HepG2 (cell line): ENCODE data around the gene SNX21. TPM values are rescaled to one million over a fixed set of nuclear protein-coding genes. Genes with fewer than 3 reads are reported as not detected.
A peak's percentile ranks its signal among the peaks of the same experiment; 100 is the strongest.

Experiments
- CBX1 ChIP-seq: IDR thresholded peaks from one replicate; pipeline ENCODE4 v1.6.1; 2016; ENCODE audit warnings: antibody characterized with exemption, low read depth
- CC2D1A ChIP-seq: sonication (generic); formaldehyde crosslinking; IDR thresholded peaks from 2 replicates; pipeline ENCODE4 v1.8.1; 2023; ENCODE audit warnings: mild to moderate bottlenecking, missing genetic modification reagents
- CENPX ChIP-seq: sonication (generic); formaldehyde crosslinking; IDR thresholded peaks from 2 replicates; pipeline ENCODE4 v1.9.0; 2021; ENCODE audit warnings: mild to moderate bottlenecking, missing genetic modification reagents, moderate library complexity
- MEIS1 ChIP-seq: sonication (generic); formaldehyde crosslinking; IDR thresholded peaks from 2 replicates; pipeline ENCODE4 v1.9.0; 2021; ENCODE audit warnings: mild to moderate bottlenecking, missing genetic modification reagents, moderate library complexity, borderline replicate concordance
- NFE2L1 ChIP-seq: sonication (generic); formaldehyde crosslinking; IDR thresholded peaks from 2 replicates; pipeline ENCODE4 v1.4.0; 2020; ENCODE audit warnings: missing genetic modification reagents, mild to moderate bottlenecking, borderline replicate concordance
- SIX4 ChIP-seq: sonication (generic); formaldehyde crosslinking; IDR thresholded peaks from 2 replicates; pipeline ENCODE4 v1.4.0; 2020; ENCODE audit warnings: missing genetic modification reagents
- ZFAT ChIP-seq: sonication (generic); formaldehyde crosslinking; conservative IDR thresholded peaks from 2 replicates; pipeline ENCODE4 v1.8.1; 2023; ENCODE audit warnings: missing genetic modification reagents, inconsistent platforms
- ZFP36 ChIP-seq: fragments of 150-350 bp; IDR thresholded peaks from 2 replicates; pipeline ENCODE4 v1.6.1; 2018; ENCODE audit warnings: borderline replicate concordance, low read length, low read depth; ENCODE audit not compliant: partially characterized antibody
- ZNF207 ChIP-seq: fragments of 450-650 bp; IDR thresholded peaks from 2 replicates; pipeline ENCODE4 v1.6.1; 2016; ENCODE audit warnings: antibody characterized with exemption, borderline replicate concordance
- ZNF432 ChIP-seq: sonication (generic); formaldehyde crosslinking; IDR thresholded peaks from 2 replicates; pipeline ENCODE4 v1.5.0; 2020; ENCODE audit warnings: missing genetic modification reagents, mild to moderate bottlenecking, borderline replicate concordance
- polyA plus RNA-seq, 8 experiments: library from polyadenylated mRNA; depleted of rRNA in 3 of 8; stranded (reverse) in 7 of 8; unstranded in 1 of 8; fragments of >200 nt; fragmentation: Illumina TruSeq in 4 of 8; extraction: Trizol in 4 of 8; gene quantifications; 2 replicates each; pipeline versions ENCODE4 v1.2.1 to v1.2.3, GENCODE V29; 2011 to 2016; ENCODE audit warnings: low read depth in 4 of 8, missing spikeins in 1 of 8, mixed read lengths in 1 of 8; ENCODE audit not compliant: insufficient read depth in 1 of 8
- total RNA-seq, 5 experiments: library from RNA; depleted of rRNA; stranded (reverse); fragments of >200 nt; fragmentation: Illumina TruSeq; extraction: Trizol; gene quantifications; 2 replicates each; pipeline ENCODE4 v1.2.3, GENCODE V29; 2016; ENCODE audit warnings: low read depth in 1 of 5
- TF ChIP-seq, protein P1 (sequence below), 2 experiments: sonication (generic) in 1 of 2; formaldehyde crosslinking in 1 of 2; IDR thresholded peaks; 2 replicates each; pipeline versions ENCODE4 v1.5.1 to v1.6.1; 2011 to 2020; ENCODE audit warnings: borderline replicate concordance in 1 of 2, low read depth in 1 of 2, low read length in 1 of 2, mild to moderate bottlenecking in 1 of 2, missing genetic modification reagents in 1 of 2, moderate library complexity in 1 of 2
- TF ChIP-seq, protein P2 (sequence below): sonication (generic); formaldehyde crosslinking; IDR thresholded peaks from 2 replicates; pipeline ENCODE4 v1.4.0; 2020; ENCODE audit warnings: missing genetic modification reagents, borderline replicate concordance
- TF ChIP-seq, protein P3 (sequence below), 2 experiments: sonication (generic) in 1 of 2; formaldehyde crosslinking in 1 of 2; IDR thresholded peaks; 2 replicates each; pipeline versions ENCODE4 v1.4.0 to v1.6.1; 2018 to 2020; ENCODE audit warnings: missing genetic modification reagents in 2 of 2, borderline replicate concordance in 1 of 2, low read depth in 1 of 2, mild to moderate bottlenecking in 1 of 2, missing biosample characterization in 1 of 2
- TF ChIP-seq, protein P4 (sequence below): sonication (generic); formaldehyde crosslinking; IDR thresholded peaks from 2 replicates; pipeline ENCODE4 v1.4.0; 2020; ENCODE audit warnings: mild to moderate bottlenecking, missing genetic modification reagents

Gene SNX21
- total and polyA plus RNA-seq, 2 of the 13 experiments (the other 11 are each of a cell fraction or from before 2014, with no cell fraction given): 7.7 to 12.8 TPM

DNA sequence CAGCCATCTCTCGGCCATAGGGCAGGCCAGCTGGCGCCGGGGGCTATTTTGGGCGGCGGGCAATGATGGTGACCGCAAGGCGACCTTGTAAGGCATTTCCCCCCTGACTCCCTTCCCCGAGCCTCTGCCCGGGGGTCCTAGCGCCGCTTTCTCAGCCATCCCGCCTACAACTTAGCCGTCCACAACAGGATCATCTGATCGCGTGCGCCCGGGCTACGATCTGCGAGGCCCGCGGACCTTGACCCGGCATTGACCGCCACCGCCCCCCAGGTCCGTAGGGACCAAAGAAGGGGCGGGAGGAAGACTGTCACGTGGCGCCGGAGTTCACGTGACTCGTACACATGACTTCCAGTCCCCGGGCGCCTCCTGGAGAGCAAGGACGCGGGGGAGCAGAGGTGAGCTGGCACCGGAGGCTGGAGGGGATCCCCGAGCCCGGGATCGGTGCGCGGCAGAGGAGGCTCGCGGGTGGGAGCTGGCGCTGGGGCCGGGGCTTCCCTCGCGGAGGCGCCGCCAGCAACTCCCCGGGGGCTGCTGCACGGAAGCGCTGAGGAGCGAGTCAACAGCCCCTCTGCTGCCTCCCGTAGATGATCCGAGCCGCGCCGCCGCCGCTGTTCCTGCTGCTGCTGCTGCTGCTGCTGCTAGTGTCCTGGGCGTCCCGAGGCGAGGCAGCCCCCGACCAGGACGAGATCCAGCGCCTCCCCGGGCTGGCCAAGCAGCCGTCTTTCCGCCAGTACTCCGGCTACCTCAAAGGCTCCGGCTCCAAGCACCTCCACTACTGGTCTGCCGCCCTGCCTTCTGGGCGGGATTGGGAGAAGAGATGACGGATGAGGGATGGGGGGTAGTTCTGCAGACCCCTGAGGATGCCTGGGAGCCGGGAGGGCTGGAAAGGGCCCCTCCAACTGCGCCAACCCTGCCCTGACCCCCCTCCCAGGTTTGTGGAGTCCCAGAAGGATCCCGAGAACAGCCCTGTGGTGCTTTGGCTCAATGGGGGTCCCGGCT, 57.7 kb downstream of the SNX21 start, which contains the start of the genes CTSA and NEURL2 (continued):
- TF ChIP-seq MEIS1 (CRISPR knock-in tag) (peak; percentile 99), ZNF432 (CRISPR knock-in tag) (no peak; the same call in none of the 2 replicates), CENPX (CRISPR knock-in tag) (no peak), ZFP36 (no peak), CC2D1A (CRISPR knock-in tag) (peak; percentile 98), SIX4 (CRISPR knock-in tag) (peak; percentile 86), CBX1 (peak; percentile 99), ZNF207 (no peak), ZFAT (CRISPR knock-in tag) (peak; percentile 82), NFE2L1 (CRISPR knock-in tag) (peak; percentile 22; the same call in 1 of the 2 replicates)
- TF ChIP-seq, protein P1, sequence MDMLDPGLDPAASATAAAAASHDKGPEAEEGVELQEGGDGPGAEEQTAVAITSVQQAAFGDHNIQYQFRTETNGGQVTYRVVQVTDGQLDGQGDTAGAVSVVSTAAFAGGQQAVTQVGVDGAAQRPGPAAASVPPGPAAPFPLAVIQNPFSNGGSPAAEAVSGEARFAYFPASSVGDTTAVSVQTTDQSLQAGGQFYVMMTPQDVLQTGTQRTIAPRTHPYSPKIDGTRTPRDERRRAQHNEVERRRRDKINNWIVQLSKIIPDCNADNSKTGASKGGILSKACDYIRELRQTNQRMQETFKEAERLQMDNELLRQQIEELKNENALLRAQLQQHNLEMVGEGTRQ (IDR thresholded peaks at IDR 0.05; ENCODE audit: low read depth, low read length): peak; percentile 100
- TF ChIP-seq, protein P1 (CRISPR knock-in tag; IDR thresholded peaks at IDR 0.05; ENCODE audit: borderline replicate concordance): peak; percentile 100
- TF ChIP-seq, protein P2, sequence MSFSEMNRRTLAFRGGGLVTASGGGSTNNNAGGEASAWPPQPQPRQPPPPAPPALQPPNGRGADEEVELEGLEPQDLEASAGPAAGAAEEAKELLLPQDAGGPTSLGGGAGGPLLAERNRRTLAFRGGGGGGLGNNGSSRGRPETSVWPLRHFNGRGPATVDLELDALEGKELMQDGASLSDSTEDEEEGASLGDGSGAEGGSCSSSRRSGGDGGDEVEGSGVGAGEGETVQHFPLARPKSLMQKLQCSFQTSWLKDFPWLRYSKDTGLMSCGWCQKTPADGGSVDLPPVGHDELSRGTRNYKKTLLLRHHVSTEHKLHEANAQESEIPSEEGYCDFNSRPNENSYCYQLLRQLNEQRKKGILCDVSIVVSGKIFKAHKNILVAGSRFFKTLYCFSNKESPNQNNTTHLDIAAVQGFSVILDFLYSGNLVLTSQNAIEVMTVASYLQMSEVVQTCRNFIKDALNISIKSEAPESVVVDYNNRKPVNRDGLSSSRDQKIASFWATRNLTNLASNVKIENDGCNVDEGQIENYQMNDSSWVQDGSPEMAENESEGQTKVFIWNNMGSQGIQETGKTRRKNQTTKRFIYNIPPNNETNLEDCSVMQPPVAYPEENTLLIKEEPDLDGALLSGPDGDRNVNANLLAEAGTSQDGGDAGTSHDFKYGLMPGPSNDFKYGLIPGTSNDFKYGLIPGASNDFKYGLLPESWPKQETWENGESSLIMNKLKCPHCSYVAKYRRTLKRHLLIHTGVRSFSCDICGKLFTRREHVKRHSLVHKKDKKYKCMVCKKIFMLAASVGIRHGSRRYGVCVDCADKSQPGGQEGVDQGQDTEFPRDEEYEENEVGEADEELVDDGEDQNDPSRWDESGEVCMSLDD (CRISPR knock-in tag): peak; percentile 77; the same call in 1 of the 2 replicates
- TF ChIP-seq, protein P3, sequence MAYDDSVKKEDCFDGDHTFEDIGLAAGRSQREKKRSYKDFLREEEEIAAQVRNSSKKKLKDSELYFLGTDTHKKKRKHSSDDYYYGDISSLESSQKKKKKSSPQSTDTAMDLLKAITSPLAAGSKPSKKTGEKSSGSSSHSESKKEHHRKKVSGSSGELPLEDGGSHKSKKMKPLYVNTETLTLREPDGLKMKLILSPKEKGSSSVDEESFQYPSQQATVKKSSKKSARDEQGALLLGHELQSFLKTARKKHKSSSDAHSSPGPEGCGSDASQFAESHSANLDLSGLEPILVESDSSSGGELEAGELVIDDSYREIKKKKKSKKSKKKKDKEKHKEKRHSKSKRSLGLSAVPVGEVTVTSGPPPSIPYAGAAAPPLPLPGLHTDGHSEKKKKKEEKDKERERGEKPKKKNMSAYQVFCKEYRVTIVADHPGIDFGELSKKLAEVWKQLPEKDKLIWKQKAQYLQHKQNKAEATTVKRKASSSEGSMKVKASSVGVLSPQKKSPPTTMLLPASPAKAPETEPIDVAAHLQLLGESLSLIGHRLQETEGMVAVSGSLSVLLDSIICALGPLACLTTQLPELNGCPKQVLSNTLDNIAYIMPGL (CRISPR knock-in tag; IDR thresholded peaks at IDR 0.05; ENCODE audit: borderline replicate concordance in 1 of 2, low read depth in 1 of 2): peak; percentile 96 to 97
- TF ChIP-seq, protein P4, sequence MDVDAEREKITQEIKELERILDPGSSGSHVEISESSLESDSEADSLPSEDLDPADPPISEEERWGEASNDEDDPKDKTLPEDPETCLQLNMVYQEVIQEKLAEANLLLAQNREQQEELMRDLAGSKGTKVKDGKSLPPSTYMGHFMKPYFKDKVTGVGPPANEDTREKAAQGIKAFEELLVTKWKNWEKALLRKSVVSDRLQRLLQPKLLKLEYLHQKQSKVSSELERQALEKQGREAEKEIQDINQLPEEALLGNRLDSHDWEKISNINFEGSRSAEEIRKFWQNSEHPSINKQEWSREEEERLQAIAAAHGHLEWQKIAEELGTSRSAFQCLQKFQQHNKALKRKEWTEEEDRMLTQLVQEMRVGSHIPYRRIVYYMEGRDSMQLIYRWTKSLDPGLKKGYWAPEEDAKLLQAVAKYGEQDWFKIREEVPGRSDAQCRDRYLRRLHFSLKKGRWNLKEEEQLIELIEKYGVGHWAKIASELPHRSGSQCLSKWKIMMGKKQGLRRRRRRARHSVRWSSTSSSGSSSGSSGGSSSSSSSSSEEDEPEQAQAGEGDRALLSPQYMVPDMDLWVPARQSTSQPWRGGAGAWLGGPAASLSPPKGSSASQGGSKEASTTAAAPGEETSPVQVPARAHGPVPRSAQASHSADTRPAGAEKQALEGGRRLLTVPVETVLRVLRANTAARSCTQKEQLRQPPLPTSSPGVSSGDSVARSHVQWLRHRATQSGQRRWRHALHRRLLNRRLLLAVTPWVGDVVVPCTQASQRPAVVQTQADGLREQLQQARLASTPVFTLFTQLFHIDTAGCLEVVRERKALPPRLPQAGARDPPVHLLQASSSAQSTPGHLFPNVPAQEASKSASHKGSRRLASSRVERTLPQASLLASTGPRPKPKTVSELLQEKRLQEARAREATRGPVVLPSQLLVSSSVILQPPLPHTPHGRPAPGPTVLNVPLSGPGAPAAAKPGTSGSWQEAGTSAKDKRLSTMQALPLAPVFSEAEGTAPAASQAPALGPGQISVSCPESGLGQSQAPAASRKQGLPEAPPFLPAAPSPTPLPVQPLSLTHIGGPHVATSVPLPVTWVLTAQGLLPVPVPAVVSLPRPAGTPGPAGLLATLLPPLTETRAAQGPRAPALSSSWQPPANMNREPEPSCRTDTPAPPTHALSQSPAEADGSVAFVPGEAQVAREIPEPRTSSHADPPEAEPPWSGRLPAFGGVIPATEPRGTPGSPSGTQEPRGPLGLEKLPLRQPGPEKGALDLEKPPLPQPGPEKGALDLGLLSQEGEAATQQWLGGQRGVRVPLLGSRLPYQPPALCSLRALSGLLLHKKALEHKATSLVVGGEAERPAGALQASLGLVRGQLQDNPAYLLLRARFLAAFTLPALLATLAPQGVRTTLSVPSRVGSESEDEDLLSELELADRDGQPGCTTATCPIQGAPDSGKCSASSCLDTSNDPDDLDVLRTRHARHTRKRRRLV: peak; percentile 96
